ENCODE measurements around the gene MCCC1. TPM values are rescaled to one million over a fixed set of nuclear protein-coding genes. Genes with fewer than 3 reads are reported as not detected.

MCCC1 gene
- total RNA-seq, 3 donors from 2014 or later (not counting 1 experiment from before 2014, with no cell fraction given), result 18.4 to 23.0 (median 21.7) TPM

DNA sequence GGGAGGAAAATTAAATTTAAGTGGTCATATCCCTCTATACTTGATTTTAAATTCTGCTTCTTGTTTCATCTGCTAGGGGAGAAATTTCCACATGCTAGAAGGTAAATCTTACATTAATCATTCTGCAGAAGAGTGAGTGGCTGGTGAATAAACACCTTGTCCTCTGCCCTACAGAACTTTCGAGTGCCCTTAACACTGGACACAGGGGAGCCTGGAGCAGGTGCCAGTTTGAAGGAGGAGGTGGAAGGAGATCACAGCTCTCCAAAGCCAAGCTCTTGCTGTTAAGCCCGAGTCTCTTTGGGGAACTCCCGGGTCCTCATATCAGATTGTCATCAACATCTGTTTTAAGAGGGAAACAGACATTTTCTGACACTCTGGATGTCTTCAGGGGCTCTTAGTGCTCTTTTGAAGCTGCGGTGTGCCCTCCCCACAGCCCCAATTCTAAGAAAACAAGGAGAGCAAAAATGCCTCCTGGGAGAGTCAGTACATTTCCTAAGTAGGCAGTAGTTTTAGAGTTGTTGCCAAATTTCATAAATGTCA lies 32.0 kb upstream of the MCCC1 start:
- peaks cover 0 to 7% of the 10 kb centered on the region in 2 donors for H3K9me3 Mint-ChIP-seq
- H3K4me3 Mint-ChIP-seq, result no peak overlapping the region
- peaks cover 12% of the 10 kb centered on the region for H3K36me3 Mint-ChIP-seq
- Histone ChIP-seq H3K4me1 (ENCODE audit: control insufficient read depth, insufficient read depth, low read length) (no peaks in the 10 kb centered on the region), H3K27ac (ENCODE audit: low read length) (no peak overlapping the region), H3K4me3 (ENCODE audit: low read length) (no peak overlapping the region), H3K27me3 (ENCODE audit: control insufficient read depth, insufficient read depth, low read length) (no peaks in the 10 kb centered on the region), H3K36me3 (ENCODE audit: control insufficient read depth, insufficient read depth, low read length) (no peaks in the 10 kb centered on the region), H3K9me3 (ENCODE audit: control insufficient read depth, insufficient read depth, low read length) (no peaks in the 10 kb centered on the region)
- intact Hi-C loops (cut with micrococcal nuclease), result no loop called here
- DNase-seq, result no peak
- WGBS (ENCODE audit: insufficient coverage), result 51% methylated on average over 4 of the region's 4 CpGs
- no peaks in the 10 kb centered on the region for H3K4me1 Mint-ChIP-seq
- no peak overlapping the region for H3K27ac Mint-ChIP-seq
- H3K27me3 Mint-ChIP-seq (ENCODE audit: low read depth in 2 of 2), result peaks cover 13 to 17% of the 10 kb centered on the region in 2 donors
- ATAC-seq, result no peak
- no peak for TF ChIP-seq CTCF (IDR thresholded peaks at IDR 0.05)

GRCh38 chr3:183129243-183129642 lies 29.9 kb upstream of the MCCC1 start:
- no peak overlapping the region for H3K4me3 Mint-ChIP-seq
- H3K4me3 ChIP-seq (ENCODE audit: low read length), result no peak overlapping the region
- no peak overlapping the region for H3K27ac Mint-ChIP-seq
- H3K4me1 ChIP-seq (ENCODE audit: control insufficient read depth, insufficient read depth, low read length), result no peaks in the 10 kb centered on the region
- H3K36me3 ChIP-seq (ENCODE audit: control insufficient read depth, insufficient read depth, low read length), result no peaks in the 10 kb centered on the region
- H3K9me3 Mint-ChIP-seq, result peaks cover 0 to 7% of the 10 kb centered on the region in 2 donors
- no peaks in the 10 kb centered on the region for H3K27me3 ChIP-seq (ENCODE audit: control insufficient read depth, insufficient read depth, low read length)
- intact Hi-C loops (cut with micrococcal nuclease), result no loop called here
- no CpG with 5 or more reads among the region's 1 CpG for WGBS (ENCODE audit: insufficient coverage)
- no peak for ATAC-seq
- peaks cover 12% of the 10 kb centered on the region for H3K36me3 Mint-ChIP-seq
- no peak for DNase-seq
- H3K9me3 ChIP-seq (ENCODE audit: control insufficient read depth, insufficient read depth, low read length), result no peaks in the 10 kb centered on the region
- no peak overlapping the region for H3K27ac ChIP-seq (ENCODE audit: low read length)
- peaks cover 3 to 13% of the 10 kb centered on the region in 2 donors for H3K27me3 Mint-ChIP-seq (ENCODE audit: low read depth in 2 of 2)
- H3K4me1 Mint-ChIP-seq, result no peaks in the 10 kb centered on the region
- TF ChIP-seq CTCF (IDR thresholded peaks at IDR 0.05), result no peak

DNA sequence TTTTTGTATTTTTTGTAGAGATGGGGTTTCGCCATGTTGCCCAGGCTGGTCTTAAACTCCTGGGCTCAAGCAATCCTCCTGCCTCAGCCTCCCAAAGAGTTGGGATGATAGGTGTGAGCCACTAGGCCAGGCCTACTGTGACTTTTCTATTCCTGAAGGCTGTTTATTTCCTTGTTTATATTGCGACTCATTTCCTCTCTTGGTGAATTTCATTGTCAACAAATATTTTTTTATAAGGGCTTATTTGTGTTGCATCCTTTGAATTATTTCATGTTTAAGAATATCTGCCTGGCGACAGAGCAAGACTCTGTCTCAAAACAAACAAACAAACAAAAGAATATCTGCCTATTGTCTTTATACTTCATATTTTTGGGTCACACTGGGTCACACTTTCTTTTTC lies 29.4 kb upstream of the MCCC1 start:
- no peaks in the 10 kb centered on the region for H3K4me1 ChIP-seq (ENCODE audit: control insufficient read depth, insufficient read depth, low read length)
- Mint-ChIP-seq H3K36me3 (peaks cover 12% of the 10 kb centered on the region), H3K27ac (no peak overlapping the region), H3K4me3 (no peak overlapping the region), H3K27me3 (ENCODE audit: low read depth in 2 of 2) (peaks cover 0 to 11% of the 10 kb centered on the region in 2 donors), H3K9me3 (peaks cover 0 to 7% of the 10 kb centered on the region in 2 donors), H3K4me1 (no peaks in the 10 kb centered on the region)
- H3K27ac ChIP-seq (ENCODE audit: low read length), result no peak overlapping the region
- no peaks in the 10 kb centered on the region for H3K36me3 ChIP-seq (ENCODE audit: control insufficient read depth, insufficient read depth, low read length)
- no peak overlapping the region for H3K4me3 ChIP-seq (ENCODE audit: low read length)
- TF ChIP-seq CTCF (IDR thresholded peaks at IDR 0.05), result no peak
- no CpG with 5 or more reads among the region's 3 CpGs for WGBS (ENCODE audit: insufficient coverage)
- intact Hi-C loops (cut with micrococcal nuclease), result no loop called here
- no peak for ATAC-seq
- H3K9me3 ChIP-seq (ENCODE audit: control insufficient read depth, insufficient read depth, low read length), result no peaks in the 10 kb centered on the region
- DNase-seq, result no peak
- no peaks in the 10 kb centered on the region for H3K27me3 ChIP-seq (ENCODE audit: control insufficient read depth, insufficient read depth, low read length)

GRCh38 chr3:183123891-183124290 lies 24.6 kb upstream of the MCCC1 start:
- 51% methylated on average over 2 of the region's 4 CpGs for WGBS (ENCODE audit: insufficient coverage)
- H3K4me1 Mint-ChIP-seq, result no peaks in the 10 kb centered on the region
- H3K27ac ChIP-seq (ENCODE audit: low read length), result no peak overlapping the region
- H3K36me3 ChIP-seq (ENCODE audit: control insufficient read depth, insufficient read depth, low read length), result no peaks in the 10 kb centered on the region
- no peaks in the 10 kb centered on the region for H3K9me3 ChIP-seq (ENCODE audit: control insufficient read depth, insufficient read depth, low read length)
- ATAC-seq (no peak), DNase-seq (no peak)
- no peak for TF ChIP-seq CTCF (IDR thresholded peaks at IDR 0.05)
- no peak overlapping the region for H3K4me3 Mint-ChIP-seq
- no peak overlapping the region for H3K27ac Mint-ChIP-seq
- H3K27me3 Mint-ChIP-seq (ENCODE audit: low read depth in 2 of 2), result peaks cover 0 to 3% of the 10 kb centered on the region in 2 donors
- intact Hi-C loops (cut with micrococcal nuclease), result loop anchor here (5.0 kb wide), 2 partner anchors 63 to 643 kb away; no protein-coding TSS in a partner anchor
- no peaks in the 10 kb centered on the region for H3K4me1 ChIP-seq (ENCODE audit: control insufficient read depth, insufficient read depth, low read length)
- no peak overlapping the region for H3K4me3 ChIP-seq (ENCODE audit: low read length)
- peaks cover 3% of the 10 kb centered on the region for H3K36me3 Mint-ChIP-seq
- peaks cover 2% of the 10 kb centered on the region for H3K27me3 ChIP-seq (ENCODE audit: control insufficient read depth, insufficient read depth, low read length)
- no peaks in the 10 kb centered on the region for H3K9me3 Mint-ChIP-seq
